Bone marrow (tissue), 2 donors: ENCODE results near the gene CDK17.
"Not testable (repeated sequence)": the region's sequence is repeated elsewhere in the genome, so short reads cannot be mapped to it uniquely, and the experiment has no call there.

ENCODE experiments used
- DNase-seq, 2 donors: peaks; one replicate each; lab custom pipeline; 2025; lab: John Stamatoyannopoulos, UW

The CDK17 gene

DNA sequence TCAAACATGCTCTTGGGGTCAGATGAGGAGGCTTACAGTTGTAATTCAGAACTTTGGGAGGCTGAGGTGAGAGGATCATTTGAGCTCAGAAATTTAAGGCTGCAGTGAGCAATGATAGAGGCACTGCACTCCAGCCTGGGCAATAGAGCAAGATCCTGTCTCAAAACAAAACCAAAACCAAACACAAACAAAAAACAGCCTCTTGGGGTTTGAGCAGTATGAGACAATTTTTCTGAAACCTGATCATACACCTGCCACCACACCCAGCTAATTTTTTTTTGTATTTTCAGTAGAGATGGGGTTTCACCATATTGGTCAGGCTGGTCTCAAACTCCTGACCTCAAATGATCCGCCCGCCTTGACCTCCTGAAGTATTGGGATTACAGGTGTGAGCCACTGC lies 17.4 kb upstream of the CDK17 start:
- DNase-seq = not testable (repeated sequence)

- no peak for DNase-seq
These were observed 16.0 kb upstream of the CDK17 start for GRCh38 chr12:96416033-96416799.

GRCh38 chr12:96414637-96415036 lies 14.4 kb upstream of the CDK17 start:
- no peak for DNase-seq

DNA sequence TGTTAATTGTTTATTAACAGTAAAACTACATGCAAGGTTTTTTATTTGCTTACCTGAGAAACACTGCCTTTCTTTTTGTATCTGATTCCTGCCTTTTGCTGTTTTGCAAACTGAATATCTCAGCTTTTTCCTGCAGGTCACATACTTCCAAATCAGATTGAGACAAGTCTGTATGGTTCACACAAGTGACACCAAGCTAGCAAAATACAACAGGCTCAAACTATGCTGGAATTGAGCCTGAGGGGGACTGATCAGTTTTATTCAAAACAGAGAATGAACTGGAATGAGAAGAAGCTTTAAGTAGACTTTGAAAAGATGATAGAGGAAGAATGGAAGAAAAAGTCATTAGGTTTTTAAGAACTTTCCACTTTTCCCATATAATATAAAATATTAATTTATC lies 12.2 kb upstream of the CDK17 start:
- DNase-seq = no peak

DNA sequence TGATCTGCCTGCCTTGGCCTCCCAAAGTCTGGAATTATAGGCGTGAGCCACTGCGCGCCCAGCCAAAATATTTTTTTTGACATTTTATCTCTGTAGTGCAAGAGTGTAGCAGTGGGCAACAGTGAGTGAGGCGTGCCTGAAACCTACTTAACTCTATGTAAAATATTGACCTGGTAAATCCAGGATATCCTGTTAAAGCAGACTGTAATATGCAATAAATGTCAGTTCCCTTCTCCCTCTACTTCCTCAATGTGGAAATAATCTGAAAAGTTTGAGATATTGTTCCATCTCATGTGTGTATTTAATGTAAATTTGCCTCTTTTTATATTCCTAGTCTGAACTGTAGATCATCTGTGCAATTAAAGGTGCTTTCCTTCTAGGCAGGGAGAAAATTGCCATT lies 9.5 kb upstream of the CDK17 start:
- no peak for DNase-seq

DNA sequence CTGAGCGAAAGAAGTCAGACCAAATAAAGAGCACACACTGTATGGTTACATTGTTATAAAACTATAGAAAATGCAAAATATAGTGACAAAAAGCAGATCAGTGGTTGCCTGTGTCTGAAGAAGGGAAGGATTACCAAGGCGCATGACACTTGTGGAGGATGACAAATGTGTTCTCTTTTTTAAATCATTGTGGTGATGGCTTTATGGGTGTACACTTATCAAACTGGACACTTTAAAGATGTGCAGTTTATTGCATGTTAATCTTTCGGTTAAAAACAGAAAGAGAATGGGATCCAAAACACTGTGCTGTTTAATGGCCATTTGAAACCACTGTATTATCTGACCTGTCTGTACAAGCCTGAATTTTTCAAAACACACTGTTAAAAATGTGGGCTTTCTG lies 8.8 kb upstream of the CDK17 start:
- DNase-seq = no peak

DNA sequence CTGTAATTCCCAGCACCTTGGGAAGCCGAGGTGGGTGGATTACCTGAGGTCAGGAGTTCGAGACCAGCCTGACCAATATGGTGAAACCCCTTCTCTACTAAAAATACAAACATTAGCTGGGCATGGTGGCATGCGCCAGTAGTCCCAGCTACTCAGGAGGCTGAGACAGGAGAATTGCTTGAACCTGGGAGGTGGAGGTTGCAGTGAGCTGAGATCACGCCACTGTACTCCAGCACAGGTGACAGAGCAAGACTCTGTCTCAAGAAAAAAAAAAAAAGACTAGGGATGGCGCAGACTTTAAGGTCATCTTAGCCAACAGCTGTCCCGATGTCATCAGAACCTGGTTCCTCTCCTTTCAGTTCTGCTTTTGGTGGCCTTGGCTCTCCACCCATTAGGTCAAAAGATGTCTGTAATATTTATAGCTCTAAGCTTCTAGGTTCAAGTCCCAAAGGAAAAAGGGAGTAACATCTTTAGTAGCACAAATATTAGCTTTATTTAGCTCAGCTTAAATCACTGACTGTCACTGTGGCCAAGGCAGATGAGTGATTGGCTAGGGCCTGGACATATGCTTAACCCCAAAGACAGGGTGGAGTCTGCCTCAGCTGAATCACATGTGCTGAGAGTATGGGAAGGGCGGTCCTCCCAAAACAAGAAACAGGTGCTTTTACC lies 7.3 kb upstream of the CDK17 start:
- DNase-seq = not testable (repeated sequence)

DNA sequence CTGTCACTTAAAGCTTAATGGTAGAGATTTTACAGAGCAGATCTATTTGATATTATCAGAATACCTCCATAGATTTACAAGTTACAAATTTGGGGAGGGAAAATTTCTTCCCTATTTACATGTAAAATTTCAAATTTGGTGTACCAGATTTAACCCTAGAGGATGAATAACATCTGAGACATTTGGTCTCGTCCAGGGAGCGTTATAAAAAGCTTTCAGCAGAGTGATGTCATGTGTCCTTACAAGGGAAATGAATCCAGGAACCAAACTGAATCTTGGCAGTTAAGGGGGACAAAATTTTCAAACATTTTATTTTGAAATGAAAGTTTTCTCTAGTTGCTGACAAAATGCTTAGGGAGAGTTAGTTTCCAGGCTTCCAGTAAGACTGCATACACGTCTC lies 4.5 kb upstream of the CDK17 start:
- DNase-seq = no peak

GRCh38 chr12:96403870-96404269 lies 3.6 kb upstream of the CDK17 start:
- DNase-seq = no peak

DNA sequence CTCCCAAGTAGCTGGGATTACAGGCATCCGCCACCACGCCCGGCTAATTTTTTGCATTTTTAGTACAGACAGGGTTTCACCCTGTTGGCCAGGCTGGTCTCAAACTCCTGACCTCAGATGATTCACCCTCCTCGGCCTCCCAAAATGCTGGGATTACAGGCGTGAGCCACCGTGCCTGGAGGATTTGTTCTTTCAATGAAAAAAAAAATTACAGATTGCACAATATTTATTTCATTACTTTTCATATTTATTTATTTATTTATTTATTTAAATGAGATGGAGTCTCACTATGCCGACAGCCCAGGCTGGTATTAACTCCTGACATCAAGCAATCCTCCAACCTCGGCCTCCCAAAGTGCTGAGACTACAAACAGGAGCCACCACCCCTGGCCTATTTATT lies 2.3 kb upstream of the CDK17 start:
- not testable (repeated sequence) for DNase-seq

GRCh38 chr12:96402061-96402460 lies 1.8 kb upstream of the CDK17 start:
- no peak for DNase-seq

DNA sequence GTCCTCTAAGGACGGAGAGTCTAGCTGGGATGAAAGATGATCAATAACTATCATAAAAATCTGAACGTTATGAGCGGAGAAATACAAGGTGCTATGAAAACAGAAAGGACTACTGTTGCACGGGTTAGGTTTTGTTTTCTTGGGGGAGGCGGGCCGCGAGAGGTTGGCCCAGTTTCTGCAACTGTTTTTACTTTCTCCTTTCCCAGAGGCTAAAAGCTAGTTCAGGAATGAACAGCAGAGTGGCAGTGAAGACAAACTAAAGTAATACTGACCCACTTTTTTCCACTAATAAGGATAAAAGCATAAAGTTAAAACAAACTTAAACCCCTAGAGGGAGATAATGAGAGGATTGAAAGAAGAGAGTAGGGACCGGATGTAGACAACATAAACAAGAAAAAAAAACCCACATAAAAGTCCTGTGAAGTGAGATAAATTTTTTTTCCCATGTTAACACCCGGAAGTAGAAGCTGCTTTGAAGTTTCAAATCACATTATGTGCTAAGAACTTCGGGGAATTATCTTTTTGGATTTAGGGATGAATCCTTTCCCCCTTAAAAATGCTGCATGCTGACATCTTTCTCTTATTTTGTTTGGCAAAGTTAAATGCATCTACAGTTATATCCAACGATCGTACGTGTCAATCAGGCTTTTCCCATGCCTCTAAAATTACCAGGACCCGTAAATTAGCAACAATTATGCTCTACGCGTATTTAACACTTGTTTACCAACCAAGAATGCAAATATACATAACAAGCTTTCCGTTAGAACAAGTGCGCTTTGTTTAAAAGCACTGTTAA lies 1.0 kb upstream of the CDK17 start:
- DNase-seq = peak in 1 of 2 donors; percentile 88

DNA sequence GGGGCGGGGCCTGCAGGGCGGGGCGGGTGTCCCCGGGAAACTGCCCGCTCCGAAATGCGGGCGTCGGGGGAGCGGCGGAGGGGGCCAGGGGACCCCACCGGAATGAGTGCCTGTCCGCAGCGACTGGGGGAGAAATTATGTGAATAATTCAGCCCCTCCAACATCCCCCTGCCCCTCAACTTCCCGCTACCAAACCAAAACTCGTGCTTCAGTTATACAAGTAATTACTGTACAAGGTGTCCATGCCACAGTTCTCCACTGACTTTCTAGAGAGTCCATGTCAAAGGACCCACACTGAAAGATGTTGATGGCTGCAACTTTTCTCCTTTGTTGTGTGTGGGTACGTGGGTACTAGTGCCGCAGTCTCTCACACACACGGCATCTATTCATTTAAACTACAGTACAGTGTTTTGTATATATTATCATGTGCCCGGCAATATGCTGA lies 414 bp upstream of the CDK17 start:
- DNase-seq = peak in 1 of 2 donors; percentile 38

DNA sequence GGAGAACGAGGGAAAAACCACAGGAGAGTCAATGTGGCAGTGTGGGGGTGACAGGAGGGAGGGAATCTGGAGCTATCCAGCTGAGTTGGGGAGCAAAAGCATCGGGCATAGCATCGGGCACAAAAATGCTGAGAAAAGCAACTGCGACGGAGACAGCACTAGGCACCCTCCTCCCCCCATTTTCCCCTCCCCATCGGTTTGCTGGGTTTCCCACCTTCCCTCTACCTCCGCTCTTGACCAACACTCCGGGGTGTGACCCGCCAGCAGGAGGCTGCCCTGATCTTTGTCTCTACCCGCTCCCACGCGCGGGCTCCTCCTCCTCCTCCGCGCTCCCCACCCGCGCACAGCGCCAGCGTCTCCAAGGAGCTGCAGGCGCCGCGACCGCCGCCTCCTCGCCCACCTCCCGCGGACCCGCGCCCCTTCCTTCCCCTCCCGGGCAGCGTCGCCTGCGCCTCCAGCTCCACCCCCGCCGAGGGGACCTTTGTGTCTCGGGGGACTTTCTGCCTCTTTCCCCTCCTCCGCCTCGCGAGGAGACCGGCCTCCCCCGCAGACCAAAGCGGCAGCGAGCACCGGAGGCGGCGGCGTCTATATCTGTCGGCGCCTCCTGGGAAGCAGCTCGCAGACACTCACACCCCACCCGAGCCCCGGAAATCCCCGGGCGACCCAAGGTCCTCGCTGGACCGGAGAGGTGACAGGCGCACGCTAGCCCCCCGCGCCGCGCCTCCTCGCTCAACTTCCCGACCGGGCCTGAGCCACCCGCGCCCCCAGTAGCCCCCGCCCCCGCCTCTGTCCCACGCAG lies 920 bp downstream of the CDK17 start:
- peak; percentile 40 to 73 for DNase-seq

GRCh38 chr12:96398424-96399119 lies 1.7 kb downstream of the CDK17 start:
- no peak for DNase-seq

- no peak for DNase-seq
These were observed 2.3 kb downstream of the CDK17 start for GRCh38 chr12:96397756-96398423.

- no peak for DNase-seq
These were observed 3.3 kb downstream of the CDK17 start for GRCh38 chr12:96396914-96397313.

DNA sequence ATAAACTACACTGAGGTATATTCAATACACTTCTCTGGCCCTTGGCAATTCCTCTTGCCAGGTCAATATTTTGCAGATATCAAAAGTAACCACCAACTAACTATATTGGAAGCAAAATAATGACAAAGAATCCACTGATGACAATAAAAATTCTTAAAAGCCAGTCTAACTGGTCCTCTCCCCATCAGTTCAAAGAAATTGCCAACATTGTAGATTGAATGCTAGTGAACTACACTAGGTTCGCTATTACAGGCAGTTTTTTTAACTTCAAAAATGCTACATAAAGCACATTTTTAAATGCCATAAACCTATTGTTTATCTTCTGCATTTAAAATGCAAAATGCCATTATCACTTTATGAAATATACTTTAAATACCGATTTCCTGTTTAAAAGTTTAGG lies 4.0 kb downstream of the CDK17 start:
- no peak for DNase-seq

DNA sequence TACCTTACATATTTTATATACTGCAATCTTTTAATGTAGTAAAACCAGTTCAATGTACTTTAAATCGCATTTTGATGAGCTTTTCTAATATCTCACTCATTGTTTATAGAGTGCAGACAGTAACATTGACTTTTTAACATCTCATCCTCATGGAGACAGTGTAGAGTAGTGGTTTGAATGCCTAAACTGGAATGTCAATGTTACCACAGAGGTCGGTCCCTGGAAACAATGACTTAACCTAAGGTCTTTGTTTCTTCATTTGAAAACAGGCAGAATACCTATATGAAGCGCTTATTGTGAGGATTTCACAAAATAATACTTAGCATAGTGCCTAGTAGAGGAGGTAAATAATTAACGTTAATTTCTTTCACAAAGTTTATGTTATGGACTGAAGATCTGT lies 5.0 kb downstream of the CDK17 start:
- DNase-seq = no peak

- DNase-seq = not testable (repeated sequence)
These were observed 7.0 kb downstream of the CDK17 start for GRCh38 chr12:96393229-96393628.

GRCh38 chr12:96392397-96392796 lies 7.8 kb downstream of the CDK17 start:
- no peak for DNase-seq
